NCI-H2227 (cell line): ENCODE results near the gene TNFRSF12A.
"Not testable (repeated sequence)": the region's sequence is repeated elsewhere in the genome, so short reads cannot be mapped to it uniquely, and the experiment has no call there.

Experiments
- DNase-seq: peaks from one replicate; lab custom pipeline; 2025; ENCODE audit not compliant: unreplicated experiment; lab: John Stamatoyannopoulos, UW

TNFRSF12A gene

DNA sequence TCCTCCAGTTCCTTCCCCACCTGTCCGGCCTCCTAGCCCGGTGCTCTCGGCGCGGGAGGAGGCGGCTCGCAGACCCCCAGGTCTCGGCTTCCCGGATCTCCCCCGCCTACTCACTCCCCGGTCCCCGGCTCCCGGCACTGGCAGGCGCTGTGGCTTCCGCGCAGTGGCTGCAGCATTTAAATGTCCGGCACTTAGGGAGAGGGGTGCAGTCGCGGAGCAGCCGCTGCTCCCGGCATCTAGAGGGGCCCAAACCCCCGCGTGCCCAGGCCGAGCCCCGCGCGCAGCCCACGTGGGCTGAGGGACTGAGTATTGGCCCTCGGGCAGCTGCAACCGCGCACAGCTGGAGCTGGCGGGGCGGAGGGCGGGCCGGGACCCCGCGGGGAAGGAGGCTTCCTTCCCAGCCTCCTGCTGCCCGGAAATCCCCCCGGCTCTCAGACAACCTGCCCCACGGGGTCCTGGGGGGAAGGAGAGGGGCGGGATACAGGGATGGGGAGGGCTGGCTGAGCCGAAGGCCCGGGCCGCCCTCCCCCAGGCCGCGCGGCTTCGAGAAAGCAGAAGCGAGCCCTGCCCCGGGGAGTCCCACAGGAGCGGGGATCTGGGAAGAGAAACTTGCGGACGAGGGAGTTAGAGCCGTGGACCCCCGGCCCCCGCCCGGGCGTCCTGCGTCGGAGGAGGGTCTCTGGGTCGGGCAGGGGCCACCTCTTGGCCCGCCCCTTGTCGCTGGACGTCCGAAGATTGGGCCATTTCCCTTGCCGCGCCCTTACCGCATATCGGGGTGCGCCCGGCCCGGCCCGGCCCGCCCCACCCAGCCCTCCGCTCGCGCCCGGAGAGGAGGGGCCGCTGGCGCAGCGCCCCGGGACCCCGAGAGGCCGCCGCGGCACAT lies 25.8 kb downstream of the TNFRSF12A start, which contains the start of gene MMP25:
TSS of gene MMP25 (plus strand) at position 804 of the 883 bp plus-strand sequence. CDS start 357 bp downstream, outside the sequence.
- no peak for DNase-seq

DNA sequence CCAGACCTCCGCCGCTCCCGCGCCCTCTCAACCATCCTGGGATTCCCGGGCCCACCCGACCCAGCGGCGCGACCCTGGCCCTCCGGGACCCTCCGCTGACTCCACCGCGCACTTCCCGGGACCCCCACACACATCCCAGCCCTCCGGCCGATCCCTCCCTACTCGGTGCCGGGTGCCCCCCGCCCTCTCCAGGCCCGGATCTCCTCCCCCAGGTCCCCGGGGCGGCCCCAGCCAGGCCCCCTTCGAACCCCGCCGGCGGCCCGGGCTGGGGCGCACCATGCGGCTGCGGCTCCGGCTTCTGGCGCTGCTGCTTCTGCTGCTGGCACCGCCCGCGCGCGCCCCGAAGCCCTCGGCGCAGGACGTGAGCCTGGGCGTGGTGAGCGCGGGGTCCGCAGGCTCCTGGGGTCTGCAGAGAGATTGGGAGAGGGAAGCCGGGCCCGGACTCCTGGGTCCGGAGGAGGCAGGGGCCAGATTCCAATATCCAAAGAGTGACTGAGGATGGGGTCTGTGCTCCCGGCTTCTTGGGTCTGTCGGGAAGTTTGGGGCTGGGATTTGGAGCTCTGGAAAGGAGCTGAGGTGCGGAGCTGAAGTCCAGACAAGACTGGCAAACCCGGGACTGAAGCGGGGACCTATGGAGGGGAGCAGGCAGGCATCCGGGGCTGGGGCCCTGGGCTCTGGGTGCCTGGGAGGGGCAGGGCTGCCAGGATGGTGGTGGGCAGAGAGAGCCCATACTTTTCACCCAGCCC lies 26.6 kb downstream of the TNFRSF12A start:
- DNase-seq = no peak

DNA sequence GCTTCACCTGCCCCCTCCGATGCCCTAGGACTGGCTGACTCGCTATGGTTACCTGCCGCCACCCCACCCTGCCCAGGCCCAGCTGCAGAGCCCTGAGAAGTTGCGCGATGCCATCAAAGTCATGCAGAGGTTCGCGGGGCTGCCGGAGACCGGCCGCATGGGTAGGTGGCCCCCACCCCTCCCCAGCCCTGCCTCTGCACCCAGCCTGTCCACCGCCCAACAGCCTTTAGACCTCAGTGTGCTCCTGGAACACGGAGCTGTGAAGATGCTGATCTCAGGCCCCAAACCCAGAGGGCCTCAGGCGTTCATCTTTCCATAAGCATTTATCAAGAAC lies 27.2 kb downstream of the TNFRSF12A start:
- no peak for DNase-seq

DNA sequence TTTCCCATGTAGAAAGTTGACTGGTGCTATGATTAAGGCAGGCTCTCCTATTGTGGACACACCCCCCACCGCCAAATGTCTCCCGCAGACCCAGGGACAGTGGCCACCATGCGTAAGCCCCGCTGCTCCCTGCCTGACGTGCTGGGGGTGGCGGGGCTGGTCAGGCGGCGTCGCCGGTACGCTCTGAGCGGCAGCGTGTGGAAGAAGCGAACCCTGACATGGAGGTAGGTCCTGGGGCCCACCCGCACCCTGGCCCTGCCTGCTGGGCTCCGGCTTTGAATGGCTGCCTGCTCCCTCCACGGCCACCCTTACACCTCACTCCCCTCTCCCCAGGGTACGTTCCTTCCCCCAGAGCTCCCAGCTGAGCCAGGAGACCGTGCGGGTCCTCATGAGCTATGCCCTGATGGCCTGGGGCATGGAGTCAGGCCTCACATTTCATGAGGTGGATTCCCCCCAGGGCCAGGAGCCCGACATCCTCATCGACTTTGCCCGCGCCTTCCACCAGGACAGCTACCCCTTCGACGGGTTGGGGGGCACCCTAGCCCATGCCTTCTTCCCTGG lies 29.8 kb downstream of the TNFRSF12A start:
- no peak for DNase-seq

DNA sequence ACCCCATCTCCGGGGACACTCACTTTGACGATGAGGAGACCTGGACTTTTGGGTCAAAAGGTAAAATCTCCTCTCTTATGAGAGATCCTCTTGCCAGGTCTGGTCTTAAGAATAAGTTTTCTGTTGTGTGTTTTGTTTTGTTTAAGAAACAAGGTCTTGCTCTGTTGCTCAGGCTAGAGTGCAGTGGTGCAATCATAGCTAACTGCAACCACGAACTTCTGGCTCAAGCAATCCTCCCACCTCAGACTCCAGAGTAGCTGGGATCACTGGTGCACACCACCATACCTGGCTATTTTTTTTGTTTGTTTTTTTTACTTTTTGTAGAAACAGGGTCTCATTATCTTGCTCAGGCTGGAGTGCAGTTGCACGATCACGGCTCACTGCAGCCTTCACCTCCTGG lies 30.3 kb downstream of the TNFRSF12A start:
- no peak for DNase-seq

DNA sequence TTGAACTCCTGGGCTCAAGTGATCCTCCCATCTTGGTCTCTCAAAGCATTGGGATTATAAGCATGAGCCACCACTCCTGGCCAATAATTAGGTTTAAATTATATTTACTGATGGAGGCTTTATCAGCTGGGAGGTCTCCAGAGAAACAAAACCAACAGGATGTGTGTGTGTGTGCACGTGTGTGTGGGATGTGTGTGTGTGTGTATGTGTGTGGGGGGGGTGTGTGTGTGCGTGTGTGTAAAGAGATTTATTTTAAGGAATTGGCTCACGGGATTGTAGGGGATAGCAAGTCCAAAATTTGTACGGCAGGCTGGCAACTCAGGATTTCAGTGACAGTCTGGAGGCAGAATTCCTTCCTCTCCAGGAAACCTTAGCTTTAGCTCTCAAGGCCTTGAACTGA lies 30.8 kb downstream of the TNFRSF12A start:
- no peak for DNase-seq

DNA sequence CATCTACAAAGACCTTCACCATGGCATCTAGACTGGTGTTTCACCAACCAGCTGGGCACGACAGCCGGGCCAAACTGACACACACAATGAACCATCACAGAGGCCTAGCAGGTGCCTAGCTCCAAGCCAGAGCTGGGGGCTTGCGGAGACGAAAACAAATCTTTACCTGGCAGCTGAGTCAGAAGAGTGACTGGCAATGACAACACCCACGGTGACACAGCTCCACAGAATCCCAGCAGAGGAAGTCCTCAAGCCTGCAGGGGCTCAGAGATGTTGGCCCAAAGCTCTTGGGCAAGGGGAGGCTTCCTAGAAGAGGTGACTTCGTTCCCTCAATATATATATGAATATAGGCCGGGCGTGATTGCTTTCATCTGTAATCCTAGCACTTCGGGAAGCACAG lies 31.3 kb downstream of the TNFRSF12A start:
- no peak for DNase-seq

DNA sequence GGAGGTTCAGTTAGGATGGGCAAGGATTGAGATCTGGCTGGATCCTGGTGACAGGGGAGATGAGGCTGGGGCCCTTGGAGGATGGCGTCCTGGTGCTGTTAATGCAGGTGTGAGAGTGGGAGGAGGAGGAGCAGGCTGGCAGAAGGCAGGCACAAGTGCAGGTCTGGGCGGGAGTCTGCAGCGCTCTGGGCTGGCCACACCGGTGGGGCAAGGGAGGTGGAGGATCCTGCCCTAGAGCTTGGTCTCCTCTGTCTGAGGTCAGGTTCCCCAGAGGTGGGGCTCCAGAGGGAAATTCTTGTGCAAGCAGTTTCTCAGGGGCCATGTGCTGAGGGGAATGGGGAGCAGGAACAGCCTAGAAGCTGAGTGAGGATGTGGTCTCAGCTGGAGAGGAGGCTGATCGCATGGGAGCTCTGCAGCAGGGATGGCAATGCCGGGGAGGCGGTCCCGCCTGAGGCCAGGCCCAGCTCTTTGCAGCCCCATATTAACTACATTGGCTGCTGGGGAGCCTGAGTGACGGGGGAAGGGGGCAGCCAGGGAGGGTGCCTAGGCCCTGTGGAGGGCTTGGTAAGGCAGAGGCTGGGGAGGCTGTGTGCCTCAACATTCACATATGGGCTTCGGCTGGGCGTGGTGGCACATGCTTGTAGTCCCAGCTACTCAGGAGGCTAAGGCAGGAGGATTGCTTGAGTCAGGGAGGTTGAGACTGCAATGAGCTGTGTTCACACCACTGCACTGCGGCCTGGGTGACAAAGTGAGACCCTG lies 32.6 kb downstream of the TNFRSF12A start:
- not testable (repeated sequence) for DNase-seq

DNA sequence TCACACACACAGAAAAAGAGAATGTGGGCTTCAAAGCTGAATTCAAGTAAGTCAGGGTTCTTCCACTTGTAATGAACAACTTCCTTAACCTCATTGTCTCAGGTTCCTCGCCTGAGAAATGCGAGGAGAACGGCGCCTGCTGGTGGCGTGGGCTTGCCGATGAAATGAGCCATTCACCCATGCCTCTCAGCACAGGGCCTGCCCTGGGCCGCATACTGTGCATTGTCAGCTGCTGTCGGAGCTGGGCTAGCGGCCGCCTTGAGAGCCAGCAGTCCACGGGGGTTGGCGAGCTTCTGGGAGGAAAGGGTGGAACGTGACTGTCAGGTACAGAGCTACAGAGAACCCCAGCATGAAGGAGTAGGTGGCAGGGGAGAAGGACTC lies 33.2 kb downstream of the TNFRSF12A start:
- DNase-seq = not testable (repeated sequence)

DNA sequence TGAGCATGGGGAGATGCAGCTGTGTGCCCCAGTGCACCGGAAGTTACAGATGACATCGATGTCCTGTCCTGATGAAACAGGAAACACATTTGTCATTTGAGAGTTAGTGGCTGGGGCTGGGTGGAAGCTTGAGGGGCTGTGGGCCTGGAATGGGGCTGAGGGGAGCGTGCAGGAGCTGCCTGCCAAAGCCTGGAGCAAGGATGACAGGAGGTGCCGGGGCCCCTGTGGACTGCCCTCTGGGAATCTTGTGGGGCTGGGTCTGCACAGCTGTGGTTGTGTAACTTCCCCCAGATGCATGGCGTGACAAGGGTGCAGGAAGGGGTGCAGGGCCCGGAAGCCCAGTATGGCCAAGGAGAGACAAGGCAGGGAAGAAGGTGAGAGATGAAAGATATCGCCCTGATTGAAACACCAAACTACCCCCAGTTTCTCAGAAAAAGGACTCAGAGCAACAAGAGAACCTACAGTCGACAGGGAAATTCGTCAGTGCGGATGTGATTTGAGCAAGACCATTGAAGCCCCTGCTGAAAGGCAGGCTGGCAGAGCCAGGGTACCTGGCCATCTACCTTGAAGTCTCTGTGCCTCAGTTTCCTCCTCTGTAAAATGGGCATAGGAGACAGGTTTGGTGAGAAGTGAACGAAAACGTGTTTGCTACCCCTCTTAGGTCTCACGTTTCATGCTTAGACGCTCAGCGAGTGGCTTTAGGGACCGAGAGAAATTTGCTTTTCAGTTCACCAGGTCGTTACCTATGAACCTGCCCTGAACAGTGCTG lies 35.0 kb downstream of the TNFRSF12A start:
- no peak for DNase-seq

DNA sequence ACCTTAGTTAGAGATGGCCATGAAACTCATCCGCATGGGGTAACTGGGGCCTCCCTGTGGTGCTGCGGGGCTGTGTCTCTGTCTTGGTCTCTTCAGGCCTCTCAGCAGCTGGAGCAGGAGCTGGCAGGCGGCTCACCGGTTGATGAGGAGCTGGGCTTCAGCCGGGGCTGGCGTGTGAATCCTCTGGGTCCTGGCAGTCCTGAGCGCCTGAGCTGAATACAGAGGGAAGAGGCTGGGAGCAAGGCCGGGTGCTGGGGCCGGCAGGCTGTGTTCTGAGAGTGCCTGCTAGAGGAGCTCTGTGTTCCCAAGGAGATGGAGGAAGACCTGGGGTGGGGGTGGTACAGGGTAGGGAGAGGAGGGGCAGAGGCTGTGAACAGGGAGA lies 35.6 kb downstream of the TNFRSF12A start:
- not testable (repeated sequence) for DNase-seq

DNA sequence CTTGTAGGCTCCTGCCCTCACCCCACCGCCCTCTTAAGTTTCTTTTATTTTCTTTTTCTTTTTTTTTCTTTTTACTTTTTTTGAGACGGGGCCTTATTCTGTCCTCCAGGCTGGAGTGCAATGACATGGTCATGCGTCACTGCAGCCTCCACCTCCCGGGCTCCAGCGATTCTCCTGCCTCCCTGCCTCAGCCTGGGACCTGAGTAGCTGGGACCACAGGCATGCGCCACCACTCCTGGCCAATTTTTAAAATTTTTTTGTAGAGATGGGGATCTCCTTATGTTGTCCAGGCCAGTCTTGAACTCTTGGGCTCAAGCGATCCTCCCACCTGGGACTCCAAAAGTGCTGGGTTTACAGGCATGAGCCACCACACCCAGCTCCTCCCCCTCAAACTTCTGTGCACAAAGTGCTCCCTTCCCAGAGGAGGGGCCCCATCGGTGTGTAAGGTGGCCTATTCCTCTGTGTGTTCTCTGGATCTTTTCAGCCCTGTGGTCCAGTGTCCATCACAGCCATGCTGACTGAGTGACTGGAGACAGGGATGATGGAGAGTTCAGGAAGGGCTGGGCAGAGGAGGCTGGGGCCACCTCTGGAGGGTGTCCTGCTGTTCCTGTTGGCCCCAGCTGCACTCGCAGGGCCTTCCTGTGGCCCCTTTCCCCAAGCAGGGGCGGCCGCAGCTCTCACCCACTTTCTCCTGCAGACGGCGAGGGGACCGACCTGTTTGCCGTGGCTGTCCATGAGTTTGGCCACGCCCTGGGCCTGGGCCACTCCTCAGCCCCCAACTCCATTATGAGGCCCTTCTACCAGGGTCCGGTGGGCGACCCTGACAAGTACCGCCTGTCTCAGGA lies 36.4 kb downstream of the TNFRSF12A start:
- no peak for DNase-seq

DNA sequence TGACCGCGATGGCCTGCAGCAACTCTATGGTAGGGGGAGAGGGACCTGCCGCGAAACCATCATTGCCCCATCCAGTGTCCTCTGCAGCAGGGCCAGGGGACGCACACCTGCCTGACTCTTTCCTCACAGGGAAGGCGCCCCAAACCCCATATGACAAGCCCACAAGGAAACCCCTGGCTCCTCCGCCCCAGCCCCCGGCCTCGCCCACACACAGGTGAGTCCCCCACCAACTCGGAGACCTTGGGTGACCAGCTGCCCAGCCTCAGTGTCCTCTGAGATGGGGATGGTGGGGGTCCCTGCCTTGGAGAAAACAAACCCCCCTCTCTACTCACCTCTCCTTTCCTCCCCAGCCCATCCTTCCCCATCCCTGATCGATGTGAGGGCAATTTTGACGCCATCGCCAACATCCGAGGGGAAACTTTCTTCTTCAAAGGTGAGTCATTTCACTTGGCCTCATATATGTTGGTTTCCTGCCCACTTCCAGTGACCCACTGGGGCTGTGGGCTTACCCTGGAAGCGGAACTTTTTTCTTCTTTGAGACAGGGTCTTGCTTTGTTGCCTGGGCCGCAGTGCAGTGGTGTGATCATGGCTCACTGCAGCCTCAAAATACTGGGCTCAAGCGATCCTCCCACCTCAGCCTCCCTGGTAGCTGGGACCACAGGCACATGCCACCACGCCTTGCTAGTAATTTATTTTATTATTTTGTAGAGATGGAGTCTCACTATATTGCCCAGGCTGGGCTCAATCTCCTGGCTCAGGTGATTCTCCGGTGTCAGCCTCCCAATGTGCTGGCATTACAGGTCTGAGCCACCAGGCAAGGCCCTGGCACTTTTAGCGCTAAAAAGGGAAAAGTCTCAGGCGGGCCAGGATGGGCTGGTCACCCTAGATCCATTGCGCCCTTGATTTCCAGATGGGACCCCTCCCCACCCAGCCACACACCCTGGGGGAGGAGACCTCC lies 37.3 kb downstream of the TNFRSF12A start:
- no peak for DNase-seq

DNA sequence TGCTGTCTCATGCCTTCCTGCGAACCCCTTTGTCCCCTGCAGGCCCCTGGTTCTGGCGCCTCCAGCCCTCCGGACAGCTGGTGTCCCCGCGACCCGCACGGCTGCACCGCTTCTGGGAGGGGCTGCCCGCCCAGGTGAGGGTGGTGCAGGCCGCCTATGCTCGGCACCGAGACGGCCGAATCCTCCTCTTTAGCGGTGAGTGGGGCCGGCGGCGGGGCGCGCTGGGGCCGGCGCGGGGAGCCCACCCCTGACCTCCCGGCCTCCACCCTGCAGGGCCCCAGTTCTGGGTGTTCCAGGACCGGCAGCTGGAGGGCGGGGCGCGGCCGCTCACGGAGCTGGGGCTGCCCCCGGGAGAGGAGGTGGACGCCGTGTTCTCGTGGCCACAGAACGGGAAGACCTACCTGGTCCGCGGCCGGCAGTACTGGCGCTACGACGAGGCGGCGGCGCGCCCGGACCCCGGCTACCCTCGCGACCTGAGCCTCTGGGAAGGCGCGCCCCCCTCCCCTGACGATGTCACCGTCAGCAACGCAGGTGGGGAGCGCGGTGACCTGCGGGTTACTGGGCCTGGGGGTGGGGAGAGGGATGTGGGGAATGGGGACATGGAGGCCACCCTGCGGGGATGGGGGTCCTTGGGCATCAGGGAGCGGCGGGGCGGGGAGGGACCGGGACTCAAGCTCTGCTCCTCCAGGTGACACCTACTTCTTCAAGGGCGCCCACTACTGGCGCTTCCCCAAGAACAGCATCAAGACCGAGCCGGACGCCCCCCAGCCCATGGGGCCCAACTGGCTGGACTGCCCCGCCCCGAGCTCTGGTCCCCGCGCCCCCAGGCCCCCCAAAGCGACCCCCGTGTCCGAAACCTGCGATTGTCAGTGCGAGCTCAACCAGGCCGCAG lies 38.2 kb downstream of the TNFRSF12A start:
- DNase-seq = peak; percentile 61

DNA sequence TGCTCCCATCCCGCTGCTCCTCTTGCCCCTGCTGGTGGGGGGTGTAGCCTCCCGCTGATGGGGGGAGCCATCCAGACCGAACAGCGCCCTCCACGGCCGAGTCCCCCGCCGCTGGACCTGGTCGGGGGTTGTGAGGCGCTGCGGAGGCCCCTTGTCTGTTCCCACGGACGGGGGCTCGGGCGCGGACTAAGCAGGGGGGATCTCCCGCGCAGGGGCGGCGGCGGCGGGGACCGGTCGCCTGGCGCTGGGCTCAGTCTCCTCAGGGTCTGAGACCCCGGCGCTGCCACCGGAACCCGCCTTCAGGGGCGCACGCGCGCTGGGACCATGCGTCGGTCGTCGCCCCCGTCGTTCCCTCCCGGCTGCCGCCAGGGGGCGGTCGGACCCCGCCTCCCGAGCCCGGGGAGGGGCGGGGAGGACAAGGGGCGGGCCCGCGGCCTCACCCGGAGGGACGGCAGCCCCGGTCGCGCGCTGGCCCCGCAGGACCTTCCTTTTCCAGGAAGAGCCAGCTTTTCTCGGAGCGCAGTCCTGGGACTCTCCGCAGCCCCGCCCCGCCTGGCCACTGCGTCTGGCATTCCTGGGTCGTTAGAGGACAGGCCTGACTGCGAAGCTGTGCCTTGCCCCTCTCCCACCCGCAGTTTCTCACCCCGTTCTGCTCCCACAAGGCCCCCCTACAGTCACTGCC lies 39.0 kb downstream of the TNFRSF12A start:
- peak; percentile 93 for DNase-seq

DNA sequence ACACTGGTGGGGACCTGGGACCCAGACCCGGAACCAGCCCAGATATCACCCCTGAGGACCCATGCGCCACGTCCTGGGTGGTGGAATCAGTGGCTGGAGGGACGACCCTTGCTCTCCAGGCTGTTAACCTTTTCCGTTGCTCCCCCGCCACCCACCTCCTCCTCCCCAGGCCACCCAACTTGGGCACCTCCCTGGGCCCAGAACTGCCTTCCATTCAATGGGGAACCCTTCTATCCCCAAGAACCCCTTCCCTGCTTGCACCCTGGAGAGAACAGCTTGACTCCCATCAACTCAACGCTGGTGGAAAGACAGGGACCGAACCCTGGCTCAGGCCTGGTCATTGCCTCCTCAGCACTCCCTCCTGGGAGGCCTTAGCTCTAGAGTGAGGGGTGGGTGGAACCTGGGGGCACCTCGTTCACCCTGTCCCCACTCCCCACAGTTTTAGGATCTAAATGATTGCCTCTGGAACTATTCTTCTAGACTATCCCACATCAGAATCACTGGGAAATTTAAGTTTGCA lies 39.6 kb downstream of the TNFRSF12A start:
- DNase-seq = no peak
